Measurements from ENCODE around the gene ATP9A.
"Not testable (repeated sequence)": the region's sequence is repeated elsewhere in the genome, so short reads cannot be mapped to it uniquely, and the experiment has no call there.

ATP9A gene

DNA sequence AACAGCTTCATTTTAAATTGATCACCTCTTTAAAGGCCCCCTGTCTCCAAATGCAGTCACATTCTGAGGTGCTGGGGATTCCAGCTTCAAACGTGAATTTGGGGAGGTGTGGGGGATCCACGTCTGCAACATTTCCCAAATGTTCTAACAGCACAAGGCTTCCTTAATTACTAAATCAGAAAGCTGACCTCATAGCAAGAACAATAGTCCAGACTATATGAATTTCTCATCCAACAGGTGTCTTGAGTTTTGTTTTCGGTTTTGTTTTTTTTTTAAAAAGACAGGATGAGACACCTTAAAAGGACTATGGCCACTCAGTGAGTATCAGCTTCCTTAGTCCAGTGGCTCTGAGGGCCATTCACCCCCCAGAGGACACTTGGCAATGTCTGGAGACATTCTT, 11.5 kb downstream of the ATP9A start:
- TF ChIP-seq, protein P1, sequence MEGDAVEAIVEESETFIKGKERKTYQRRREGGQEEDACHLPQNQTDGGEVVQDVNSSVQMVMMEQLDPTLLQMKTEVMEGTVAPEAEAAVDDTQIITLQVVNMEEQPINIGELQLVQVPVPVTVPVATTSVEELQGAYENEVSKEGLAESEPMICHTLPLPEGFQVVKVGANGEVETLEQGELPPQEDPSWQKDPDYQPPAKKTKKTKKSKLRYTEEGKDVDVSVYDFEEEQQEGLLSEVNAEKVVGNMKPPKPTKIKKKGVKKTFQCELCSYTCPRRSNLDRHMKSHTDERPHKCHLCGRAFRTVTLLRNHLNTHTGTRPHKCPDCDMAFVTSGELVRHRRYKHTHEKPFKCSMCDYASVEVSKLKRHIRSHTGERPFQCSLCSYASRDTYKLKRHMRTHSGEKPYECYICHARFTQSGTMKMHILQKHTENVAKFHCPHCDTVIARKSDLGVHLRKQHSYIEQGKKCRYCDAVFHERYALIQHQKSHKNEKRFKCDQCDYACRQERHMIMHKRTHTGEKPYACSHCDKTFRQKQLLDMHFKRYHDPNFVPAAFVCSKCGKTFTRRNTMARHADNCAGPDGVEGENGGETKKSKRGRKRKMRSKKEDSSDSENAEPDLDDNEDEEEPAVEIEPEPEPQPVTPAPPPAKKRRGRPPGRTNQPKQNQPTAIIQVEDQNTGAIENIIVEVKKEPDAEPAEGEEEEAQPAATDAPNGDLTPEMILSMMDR (IDR thresholded peaks at IDR 0.05; ENCODE audit: insufficient read depth, low read length), result no peak
- TF ChIP-seq REST (IDR thresholded peaks at IDR 0.05; ENCODE audit: insufficient replicate concordance, low read depth), result no peak
- no peak for TF ChIP-seq POLR2AphosphoS5 (IDR thresholded peaks at IDR 0.05; ENCODE audit: low read depth)
- TF ChIP-seq SPI1 (IDR thresholded peaks at IDR 0.05; ENCODE audit: borderline replicate concordance, low read depth), result no peak

GRCh38 chr20:51753220-51753619, 15.0 kb downstream of the ATP9A start:
- H3K27ac ChIP-seq (replicated peaks); H3K27me3 ChIP-seq (ENCODE audit: insufficient read depth, poor library complexity, severe bottlenecking); H3K4me3 ChIP-seq (replicated peaks; ENCODE audit: insufficient read depth, low read length); DNase-seq (ENCODE audit: low read depth in 1 of 2, low spot score in 1 of 2): not testable (repeated sequence)

More for the DNA sequence above, 11.5 kb downstream of the ATP9A start:
- no peak overlapping the region for H3K27ac ChIP-seq (replicated peaks)
- H3K27me3 ChIP-seq (ENCODE audit: insufficient read depth, poor library complexity, severe bottlenecking), result no peaks in the 10 kb centered on the region
- DNase-seq (ENCODE audit: low read depth in 1 of 2, low spot score in 1 of 2), result no peak
- H3K4me3 ChIP-seq (replicated peaks; ENCODE audit: insufficient read depth, low read length), result no peak overlapping the region

GRCh38 chr20:51752343-51752951, 15.7 kb downstream of the ATP9A start:
- Histone ChIP-seq H3K4me3 (replicated peaks; ENCODE audit: insufficient read depth, low read length) (no peak overlapping the region), H3K27ac (replicated peaks) (no peak overlapping the region), H3K27me3 (ENCODE audit: insufficient read depth, poor library complexity, severe bottlenecking) (no peaks in the 10 kb centered on the region)
- TF ChIP-seq GABPA (IDR thresholded peaks at IDR 0.05; ENCODE audit: low read depth) (no peak), SPI1 (IDR thresholded peaks at IDR 0.05; ENCODE audit: borderline replicate concordance, low read depth) (no peak), REST (IDR thresholded peaks at IDR 0.05; ENCODE audit: insufficient replicate concordance, low read depth) (no peak), POLR2AphosphoS5 (IDR thresholded peaks at IDR 0.05; ENCODE audit: low read depth) (no peak)
- TF ChIP-seq, protein P1 (IDR thresholded peaks at IDR 0.05; ENCODE audit: insufficient read depth, low read length), result no peak
- no peak for DNase-seq (ENCODE audit: low read depth in 1 of 2, low spot score in 1 of 2)

DNA sequence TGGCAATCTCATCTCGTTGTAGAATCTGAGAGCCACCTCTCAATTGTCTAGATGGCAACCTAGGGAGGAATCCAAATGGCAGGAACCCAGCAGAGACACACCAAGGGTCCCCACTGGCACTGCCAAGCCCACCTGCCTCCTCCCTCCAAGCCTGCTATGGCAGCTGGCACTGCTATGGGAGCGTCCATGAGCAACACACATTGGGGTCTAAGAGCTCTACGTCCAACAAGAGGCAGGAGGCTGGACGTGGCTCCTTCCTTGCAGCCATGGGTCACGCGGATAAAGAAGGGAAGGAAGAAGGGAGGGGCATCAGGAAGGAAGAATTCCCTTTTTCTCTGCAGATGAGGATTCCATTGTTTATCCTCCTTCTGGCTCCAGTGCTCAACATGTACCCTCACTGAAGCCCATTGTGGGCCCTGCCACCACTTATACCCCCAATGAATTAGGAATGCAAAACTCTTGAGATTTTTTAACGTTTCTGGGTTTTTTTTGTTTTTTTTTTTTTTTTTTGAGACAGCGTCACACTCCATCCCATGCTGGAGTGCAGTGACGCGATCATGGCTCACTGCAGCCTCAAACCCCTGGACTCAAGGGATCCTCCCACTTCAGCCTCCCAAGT, 17.3 kb downstream of the ATP9A start:
- H3K27ac ChIP-seq (replicated peaks), result no peak overlapping the region
- TF ChIP-seq GABPA (IDR thresholded peaks at IDR 0.05; ENCODE audit: low read depth), result no peak
- no peak for TF ChIP-seq POLR2AphosphoS5 (IDR thresholded peaks at IDR 0.05; ENCODE audit: low read depth)
- TF ChIP-seq, protein P1 (IDR thresholded peaks at IDR 0.05; ENCODE audit: insufficient read depth, low read length), result no peak
- no peak for TF ChIP-seq REST (IDR thresholded peaks at IDR 0.05; ENCODE audit: insufficient replicate concordance, low read depth)
- TF ChIP-seq SPI1 (IDR thresholded peaks at IDR 0.05; ENCODE audit: borderline replicate concordance, low read depth), result no peak
- H3K4me3 ChIP-seq (replicated peaks; ENCODE audit: insufficient read depth, low read length), result no peak overlapping the region

More for the DNA sequence above, 17.3 kb downstream of the ATP9A start:
- no peaks in the 10 kb centered on the region for H3K27me3 ChIP-seq (ENCODE audit: insufficient read depth, poor library complexity, severe bottlenecking)
- DNase-seq (ENCODE audit: low read depth in 1 of 2, low spot score in 1 of 2), result no peak

Data from HL-60 (cell line).